ENCODE measurements around the gene PRMT7.

DNA sequence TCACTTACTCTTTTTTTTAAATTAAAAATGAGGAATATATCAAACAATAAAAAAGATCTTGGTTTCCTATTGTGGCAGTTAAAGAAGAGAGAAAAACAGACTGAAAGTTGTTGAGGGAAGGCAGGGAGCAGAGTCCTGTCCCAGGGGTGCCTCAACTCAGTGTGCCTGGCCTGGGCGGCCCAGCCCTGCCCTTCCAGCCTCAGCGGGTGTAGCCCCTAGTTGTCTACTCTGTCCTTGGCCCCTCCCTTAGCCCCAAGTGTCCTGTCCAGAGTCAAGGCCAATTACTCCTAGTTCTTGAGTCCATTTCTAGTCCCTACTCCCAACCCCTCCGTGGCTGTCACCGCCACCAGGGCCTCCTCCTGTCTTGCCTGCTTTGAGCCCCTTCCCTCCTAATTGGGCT lies 85.0 kb downstream of the PRMT7 start:
- TF ChIP-seq, protein P1, sequence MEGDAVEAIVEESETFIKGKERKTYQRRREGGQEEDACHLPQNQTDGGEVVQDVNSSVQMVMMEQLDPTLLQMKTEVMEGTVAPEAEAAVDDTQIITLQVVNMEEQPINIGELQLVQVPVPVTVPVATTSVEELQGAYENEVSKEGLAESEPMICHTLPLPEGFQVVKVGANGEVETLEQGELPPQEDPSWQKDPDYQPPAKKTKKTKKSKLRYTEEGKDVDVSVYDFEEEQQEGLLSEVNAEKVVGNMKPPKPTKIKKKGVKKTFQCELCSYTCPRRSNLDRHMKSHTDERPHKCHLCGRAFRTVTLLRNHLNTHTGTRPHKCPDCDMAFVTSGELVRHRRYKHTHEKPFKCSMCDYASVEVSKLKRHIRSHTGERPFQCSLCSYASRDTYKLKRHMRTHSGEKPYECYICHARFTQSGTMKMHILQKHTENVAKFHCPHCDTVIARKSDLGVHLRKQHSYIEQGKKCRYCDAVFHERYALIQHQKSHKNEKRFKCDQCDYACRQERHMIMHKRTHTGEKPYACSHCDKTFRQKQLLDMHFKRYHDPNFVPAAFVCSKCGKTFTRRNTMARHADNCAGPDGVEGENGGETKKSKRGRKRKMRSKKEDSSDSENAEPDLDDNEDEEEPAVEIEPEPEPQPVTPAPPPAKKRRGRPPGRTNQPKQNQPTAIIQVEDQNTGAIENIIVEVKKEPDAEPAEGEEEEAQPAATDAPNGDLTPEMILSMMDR (IDR thresholded peaks at IDR 0.05): no peak
- TF ChIP-seq TCF7L2 (IDR thresholded peaks at IDR 0.05; ENCODE audit: low read depth, low read length): no peak
- TF ChIP-seq, protein P2, sequence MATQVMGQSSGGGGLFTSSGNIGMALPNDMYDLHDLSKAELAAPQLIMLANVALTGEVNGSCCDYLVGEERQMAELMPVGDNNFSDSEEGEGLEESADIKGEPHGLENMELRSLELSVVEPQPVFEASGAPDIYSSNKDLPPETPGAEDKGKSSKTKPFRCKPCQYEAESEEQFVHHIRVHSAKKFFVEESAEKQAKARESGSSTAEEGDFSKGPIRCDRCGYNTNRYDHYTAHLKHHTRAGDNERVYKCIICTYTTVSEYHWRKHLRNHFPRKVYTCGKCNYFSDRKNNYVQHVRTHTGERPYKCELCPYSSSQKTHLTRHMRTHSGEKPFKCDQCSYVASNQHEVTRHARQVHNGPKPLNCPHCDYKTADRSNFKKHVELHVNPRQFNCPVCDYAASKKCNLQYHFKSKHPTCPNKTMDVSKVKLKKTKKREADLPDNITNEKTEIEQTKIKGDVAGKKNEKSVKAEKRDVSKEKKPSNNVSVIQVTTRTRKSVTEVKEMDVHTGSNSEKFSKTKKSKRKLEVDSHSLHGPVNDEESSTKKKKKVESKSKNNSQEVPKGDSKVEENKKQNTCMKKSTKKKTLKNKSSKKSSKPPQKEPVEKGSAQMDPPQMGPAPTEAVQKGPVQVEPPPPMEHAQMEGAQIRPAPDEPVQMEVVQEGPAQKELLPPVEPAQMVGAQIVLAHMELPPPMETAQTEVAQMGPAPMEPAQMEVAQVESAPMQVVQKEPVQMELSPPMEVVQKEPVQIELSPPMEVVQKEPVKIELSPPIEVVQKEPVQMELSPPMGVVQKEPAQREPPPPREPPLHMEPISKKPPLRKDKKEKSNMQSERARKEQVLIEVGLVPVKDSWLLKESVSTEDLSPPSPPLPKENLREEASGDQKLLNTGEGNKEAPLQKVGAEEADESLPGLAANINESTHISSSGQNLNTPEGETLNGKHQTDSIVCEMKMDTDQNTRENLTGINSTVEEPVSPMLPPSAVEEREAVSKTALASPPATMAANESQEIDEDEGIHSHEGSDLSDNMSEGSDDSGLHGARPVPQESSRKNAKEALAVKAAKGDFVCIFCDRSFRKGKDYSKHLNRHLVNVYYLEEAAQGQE (IDR thresholded peaks at IDR 0.05; ENCODE audit: insufficient read depth in 1 of 2, low read depth in 2 of 2, low read length in 1 of 2): no peak
- TF ChIP-seq POLR2AphosphoS5 (IDR thresholded peaks at IDR 0.05; ENCODE audit: low read depth, low read length): no peak

Data from Panc1 (cell line).